Astrocyte of the spinal cord (primary cell): Measurements from ENCODE around the gene MSI2.

Source experiments
- DNase-seq: peaks from one replicate; pipeline ENCODE4 v3.0.0; 2011; ENCODE audit warnings: low read depth, low spot score
- H3K4me3 ChIP-seq: 2 replicates; pipeline ENCODE4 v1.5.1; 2011; ENCODE audit warnings: low read depth, mild to moderate bottlenecking, low read length, moderate library complexity
- in situ Hi-C: cut with HindIII; loops from 2 replicates; pipeline ENCODE4 v1.10.0; 2017; ENCODE audit warnings: low sequenced_read_pairs
- TF ChIP-seq, protein P1 (sequence below): IDR thresholded peaks from 2 replicates; pipeline ENCODE4 v1.5.1; 2012; ENCODE audit warnings: low read depth, mild to moderate bottlenecking, low read length, inconsistent platforms

The MSI2 gene

DNA sequence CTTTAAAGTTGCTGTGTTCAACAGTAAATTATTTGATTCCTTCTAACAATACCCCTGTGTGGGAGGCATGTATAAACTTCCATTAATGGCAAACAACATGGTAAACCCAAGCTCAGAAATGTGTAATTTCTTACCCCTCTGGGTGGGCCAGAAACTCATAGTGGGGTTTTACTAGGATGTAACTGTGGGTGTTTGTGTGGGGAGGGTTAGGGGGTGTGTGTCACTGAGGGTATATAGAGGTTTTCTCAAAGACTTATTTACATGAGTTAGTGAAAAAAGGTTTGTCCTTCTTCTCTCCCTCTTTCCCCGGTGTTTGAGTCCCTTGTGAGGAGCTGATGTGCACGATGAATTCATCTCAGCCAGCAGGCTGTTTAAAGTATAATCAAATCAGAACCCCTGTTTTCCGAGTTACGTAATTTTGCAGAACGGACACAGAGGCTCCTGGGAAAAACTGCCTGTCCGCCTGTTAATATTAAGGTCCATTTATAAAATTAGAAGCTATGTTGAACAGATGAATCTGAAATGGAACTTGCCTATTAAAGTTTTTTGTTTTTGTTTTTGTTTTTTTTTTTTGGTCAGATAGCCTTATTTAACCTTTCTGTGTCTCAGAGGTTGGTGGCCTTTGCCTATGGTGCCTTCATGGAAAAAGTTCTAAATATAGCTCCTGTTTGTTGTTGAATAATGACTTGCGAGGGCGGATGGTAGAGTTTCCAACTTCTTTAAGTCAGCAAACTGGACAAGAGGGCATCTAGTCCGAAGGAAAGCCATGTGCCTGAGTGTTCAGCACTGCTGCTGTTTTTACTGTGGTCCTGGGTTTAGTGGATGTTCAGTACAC is 73.3 kb downstream of the MSI2 start:
- no peak for DNase-seq
- no peak overlapping the region for H3K4me3 ChIP-seq
- in situ Hi-C loops: no loop called here
- TF ChIP-seq, protein P1, sequence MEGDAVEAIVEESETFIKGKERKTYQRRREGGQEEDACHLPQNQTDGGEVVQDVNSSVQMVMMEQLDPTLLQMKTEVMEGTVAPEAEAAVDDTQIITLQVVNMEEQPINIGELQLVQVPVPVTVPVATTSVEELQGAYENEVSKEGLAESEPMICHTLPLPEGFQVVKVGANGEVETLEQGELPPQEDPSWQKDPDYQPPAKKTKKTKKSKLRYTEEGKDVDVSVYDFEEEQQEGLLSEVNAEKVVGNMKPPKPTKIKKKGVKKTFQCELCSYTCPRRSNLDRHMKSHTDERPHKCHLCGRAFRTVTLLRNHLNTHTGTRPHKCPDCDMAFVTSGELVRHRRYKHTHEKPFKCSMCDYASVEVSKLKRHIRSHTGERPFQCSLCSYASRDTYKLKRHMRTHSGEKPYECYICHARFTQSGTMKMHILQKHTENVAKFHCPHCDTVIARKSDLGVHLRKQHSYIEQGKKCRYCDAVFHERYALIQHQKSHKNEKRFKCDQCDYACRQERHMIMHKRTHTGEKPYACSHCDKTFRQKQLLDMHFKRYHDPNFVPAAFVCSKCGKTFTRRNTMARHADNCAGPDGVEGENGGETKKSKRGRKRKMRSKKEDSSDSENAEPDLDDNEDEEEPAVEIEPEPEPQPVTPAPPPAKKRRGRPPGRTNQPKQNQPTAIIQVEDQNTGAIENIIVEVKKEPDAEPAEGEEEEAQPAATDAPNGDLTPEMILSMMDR: no peak

DNA sequence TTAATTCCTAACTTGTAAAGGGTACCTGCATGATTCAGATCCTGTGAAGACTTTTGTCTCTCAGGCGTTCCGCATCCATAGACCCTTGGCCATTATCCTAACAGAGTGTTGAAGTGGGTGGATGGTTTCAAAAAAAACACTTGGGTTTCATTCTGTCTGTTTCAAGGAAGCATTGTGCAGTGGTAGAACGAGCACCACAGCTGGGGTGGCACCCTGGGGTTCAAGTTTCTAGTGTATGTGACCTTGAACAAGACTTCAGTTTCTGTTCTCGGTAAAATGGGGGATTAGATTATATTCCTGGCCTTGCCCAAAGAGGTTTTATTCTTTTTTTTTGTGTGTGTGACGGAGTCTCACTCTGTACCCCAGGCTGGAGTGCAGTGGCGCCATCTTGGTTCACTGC is 74.3 kb downstream of the MSI2 start:
- H3K4me3 ChIP-seq: no peak overlapping the region
- TF ChIP-seq, protein P1: no peak
- in situ Hi-C loops: no loop called here
- no peak for DNase-seq

DNA sequence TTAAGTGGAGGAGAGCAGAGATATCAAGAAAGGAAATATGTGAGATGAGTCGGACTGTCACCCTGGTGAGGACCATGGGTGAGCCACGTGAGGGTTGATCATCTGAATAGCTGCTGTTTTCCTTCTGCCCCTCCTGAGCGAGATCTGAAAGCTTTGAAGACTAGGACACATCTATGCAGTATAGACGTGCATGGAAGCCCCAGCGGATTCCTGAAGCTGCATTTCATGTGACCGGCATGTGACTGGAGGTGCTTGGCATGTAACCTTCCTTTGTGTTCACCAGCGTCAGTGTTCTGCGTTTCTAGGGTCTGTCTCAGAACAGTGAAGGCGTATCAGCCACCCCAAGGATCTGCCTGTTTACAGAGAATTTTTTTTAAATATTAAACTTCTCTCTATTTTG is 75.1 kb downstream of the MSI2 start:
- TF ChIP-seq, protein P1: no peak
- no peak for DNase-seq
- in situ Hi-C loops: no loop called here
- H3K4me3 ChIP-seq: no peak overlapping the region

DNA sequence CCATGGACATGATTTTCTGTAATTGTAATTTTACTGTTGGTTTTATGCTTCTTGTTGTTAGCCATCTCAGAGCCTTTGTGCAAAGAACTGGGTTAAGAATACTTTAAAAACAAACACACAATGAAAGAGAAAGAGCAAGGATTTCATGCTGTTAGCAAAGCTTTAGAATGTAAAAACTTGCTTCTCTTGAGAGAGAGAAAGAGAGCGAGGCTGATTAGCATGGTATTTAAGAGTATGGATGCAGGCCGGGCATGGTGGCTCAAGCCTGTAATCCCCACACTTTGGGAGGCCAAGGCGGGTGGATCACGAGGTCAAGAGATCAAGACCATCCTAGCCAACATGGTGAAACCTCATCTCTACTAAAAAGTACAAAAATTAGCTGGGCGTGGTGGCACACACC is 76.2 kb downstream of the MSI2 start:
- in situ Hi-C loops: no loop called here
- H3K4me3 ChIP-seq: no peak overlapping the region
- no peak for DNase-seq
- TF ChIP-seq, protein P1: no peak

DNA sequence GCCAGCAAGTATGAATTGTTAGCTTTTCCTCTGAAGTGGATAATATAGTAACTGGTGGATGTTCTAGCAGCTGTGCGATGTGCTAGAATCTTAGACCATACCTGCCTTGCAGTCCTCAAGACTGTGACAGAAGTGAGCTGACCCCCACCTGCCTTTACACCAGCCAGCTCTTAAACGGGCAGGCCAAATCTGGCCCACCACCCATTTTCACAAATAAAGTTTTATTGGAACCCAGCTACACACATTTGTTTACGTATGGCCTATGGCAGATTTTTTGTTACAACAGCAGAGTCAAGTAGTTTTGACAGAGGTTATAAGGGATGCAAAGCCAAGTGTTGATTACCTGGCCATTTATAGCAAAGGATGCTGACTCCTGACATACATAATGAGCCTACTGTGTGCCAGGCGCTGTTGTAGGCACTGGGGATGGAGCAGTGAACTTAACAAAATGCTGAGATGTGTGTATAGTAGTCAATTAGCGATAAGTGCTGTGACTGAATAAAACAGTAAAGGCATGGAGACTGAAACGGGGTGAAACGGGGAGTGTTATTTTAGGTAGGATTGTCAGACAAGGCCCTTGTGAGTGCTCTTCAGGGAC is 79.0 kb downstream of the MSI2 start:
- DNase-seq: no peak
- TF ChIP-seq, protein P1: no peak
- H3K4me3 ChIP-seq: no peak overlapping the region
- in situ Hi-C loops: no loop called here

DNA sequence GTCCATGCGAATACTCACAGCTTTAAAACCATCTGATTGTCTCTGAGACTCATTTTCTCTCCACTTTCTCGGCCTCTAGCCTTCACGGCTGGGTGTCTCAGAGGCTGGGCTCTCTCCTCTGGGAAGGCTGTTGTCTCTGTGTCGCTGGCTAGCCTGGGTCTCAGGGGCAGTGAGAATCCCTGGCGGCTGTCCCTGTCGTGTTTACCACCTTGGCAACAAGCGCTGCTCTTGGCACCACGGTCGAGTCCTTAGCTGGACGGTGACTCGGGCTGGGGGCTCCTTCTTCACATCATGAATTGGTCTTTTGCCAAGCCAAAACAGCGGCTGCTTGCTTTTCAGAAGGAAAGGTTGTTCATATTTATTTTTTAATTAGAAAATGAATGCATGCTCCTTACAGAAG is 81.1 kb downstream of the MSI2 start:
- TF ChIP-seq, protein P1: no peak
- in situ Hi-C loops: no loop called here
- no peak for DNase-seq
- H3K4me3 ChIP-seq: no peak overlapping the region
